T-cell (primary cell): ENCODE data around the gene FBXO11. TPM values are rescaled to one million over a fixed set of nuclear protein-coding genes. Genes with fewer than 3 reads are reported as not detected.
"Not testable (repeated sequence)": the region's sequence is repeated elsewhere in the genome, so short reads cannot be mapped to it uniquely, and the experiment has no call there.

ENCODE experiments used
- ATAC-seq, 4 experiments: fragments of 200-7000 bp in 3 of 4; fragments of 150-1000 bp in 1 of 4; cut with Tn5 transposase; replicated peaks in 1 of 4; 1 replicate in 3 of 4; 2 replicates in 1 of 4; pipeline ENCODE4 v1.10.0; 2021; ENCODE audit warnings: moderate library complexity in 3 of 4, mild to moderate bottlenecking in 2 of 4, moderate number of reproducible peaks in 1 of 4
- CTCF ChIA-PET, 2 donors: fragments of 300-600 bp; sonication (Branson Sonifier 250); formaldehyde crosslinking; loops; one replicate each; lab custom pipeline; 2022; ENCODE audit warnings: antibody characterized with exemption in 2 of 2; lab: Charles Lee
- POLR2A ChIA-PET, 2 donors: fragments of 300-600 bp; sonication (Branson Sonifier 250); formaldehyde crosslinking; loops; one replicate each; lab custom pipeline; 2022; ENCODE audit warnings: antibody characterized with exemption in 2 of 2; lab: Charles Lee
- DNase-seq, 35 experiments: peaks; one replicate each; pipeline versions ENCODE4 v3.0.0 to v3.0.0-alpha.2; 2013 to 2023
- H3K27ac ChIP-seq: one replicate; pipeline ENCODE4 v1.5.1; 2013; ENCODE audit warnings: low read length
- H3K27me3 ChIP-seq, 2 experiments: replicated peaks in 1 of 2; 1 replicate in 1 of 2; 2 replicates in 1 of 2; pipeline versions ENCODE4 v1.6.1 to v1.7.0; 2013; ENCODE audit warnings: low read length in 1 of 2, mixed read lengths in 1 of 2; ENCODE audit not compliant: control insufficient read depth in 2 of 2, insufficient read depth in 2 of 2; ENCODE audit errors: extremely low read depth in 1 of 2
- H3K36me3 ChIP-seq, 2 donors: 1 replicate in 1 of 2; 2 replicates in 1 of 2; pipeline versions ENCODE4 v1.6.1 to v1.7.0; 2013; ENCODE audit warnings: low read length in 1 of 2; ENCODE audit not compliant: control insufficient read depth in 2 of 2, insufficient read depth in 1 of 2; ENCODE audit errors: extremely low read depth in 1 of 2
- H3K4me1 ChIP-seq, 2 experiments: 1 replicate in 1 of 2; 2 replicates in 1 of 2; pipeline versions ENCODE4 v1.6.1 to v1.7.0; 2013; ENCODE audit warnings: low read length in 2 of 2, mixed read lengths in 1 of 2; ENCODE audit not compliant: insufficient read depth in 2 of 2, control insufficient read depth in 1 of 2; ENCODE audit errors: extremely low read depth in 1 of 2
- H3K4me3 ChIP-seq, 2 donors: 1 replicate in 1 of 2; 2 replicates in 1 of 2; pipeline versions ENCODE4 v1.5.1 to v1.7.0; 2013; ENCODE audit warnings: mild to moderate bottlenecking in 2 of 2, low read length in 1 of 2, moderate library complexity in 1 of 2; ENCODE audit not compliant: control insufficient read depth in 1 of 2; ENCODE audit errors: extremely low read depth in 1 of 2
- H3K9me3 ChIP-seq: 2 replicates; pipeline ENCODE4 v1.7.0; 2013
- H3K27ac Mint-ChIP-seq, 2 donors: one replicate each; pipeline ENCODE4 v1.8.0; 2020 to 2021; ENCODE audit warnings: mild to moderate bottlenecking in 2 of 2, mixed read lengths in 2 of 2
- H3K27me3 Mint-ChIP-seq, 2 donors: one replicate each; pipeline ENCODE4 v1.8.0; 2021 to 2022; ENCODE audit warnings: mixed read lengths in 2 of 2
- H3K36me3 Mint-ChIP-seq: one replicate; pipeline ENCODE4 v1.8.0; 2021; ENCODE audit warnings: mixed read lengths
- H3K4me1 Mint-ChIP-seq, 3 donors: one replicate each; pipeline ENCODE4 v1.8.0; 2020 to 2022; ENCODE audit warnings: mixed read lengths in 3 of 3, mild to moderate bottlenecking in 1 of 3
- H3K4me3 Mint-ChIP-seq, 3 donors: one replicate each; pipeline ENCODE4 v1.8.0; 2020 to 2022; ENCODE audit warnings: mild to moderate bottlenecking in 3 of 3, mixed read lengths in 3 of 3, moderate library complexity in 3 of 3
- H3K9me3 Mint-ChIP-seq, 3 donors: one replicate each; pipeline ENCODE4 v1.8.0; 2020 to 2022; ENCODE audit warnings: mixed read lengths in 3 of 3
- WGBS: methylation state at CpG from one replicate; pipeline ENCODE4 v1.1.5; 2013; ENCODE audit warnings: missing lambda C conversion rate; ENCODE audit not compliant: insufficient coverage; 5-methylcytosine and 5-hydroxymethylcytosine counted together
- total RNA-seq, 35 experiments: library from RNA in 6 of 35; stranded (reverse) in 6 of 35; fragments of 120-200 nt in 1 of 35; gene quantifications; one replicate each; pipeline versions ENCODE4 v1.2.1 to v1.2.4 and lab custom pipeline; 2013 to 2026

The FBXO11 gene
- total RNA-seq, 5 donors from 2014 or later (not counting 1 experiment from before 2014, with no cell fraction given), result 70.2 to 90.0 (median 74.6) TPM

GRCh38 chr2:47937677-47938076 lies 31.4 kb upstream of the FBXO11 start:
- 82% methylated on average over 2 of the region's 3 CpGs for WGBS
- H3K27ac Mint-ChIP-seq, result no peak overlapping the region
- H3K9me3 Mint-ChIP-seq, result no peaks in the 10 kb centered on the region
- peaks cover 0 to 5% (median 0%) of the 10 kb centered on the region in 3 donors for H3K4me1 Mint-ChIP-seq
- H3K27me3 Mint-ChIP-seq, result peaks cover 8% of the 10 kb centered on the region in 2 donors
- ChIA-PET POLR2A (no interaction called here), CTCF (no interaction called here)
- Histone ChIP-seq H3K27ac (no peak overlapping the region), H3K4me3 (no peak overlapping the region), H3K9me3 (no peaks in the 10 kb centered on the region), H3K27me3 (peaks cover 0 to 4% of the 10 kb centered on the region in 2 experiments), H3K4me1 (no peaks in the 10 kb centered on the region), H3K36me3 (no peaks in the 10 kb centered on the region)
- no peaks in the 10 kb centered on the region for H3K36me3 Mint-ChIP-seq
- ATAC-seq (no peak), DNase-seq (no peak)
- no peak overlapping the region for H3K4me3 Mint-ChIP-seq

GRCh38 chr2:47935071-47935470 lies 28.8 kb upstream of the FBXO11 start:
- DNase-seq (no peak), ATAC-seq (no peak)
- H3K9me3 Mint-ChIP-seq, result no peaks in the 10 kb centered on the region
- no peak overlapping the region for H3K27ac Mint-ChIP-seq
- H3K27ac ChIP-seq, result no peak overlapping the region
- ChIA-PET POLR2A (no interaction called here), CTCF (no interaction called here)
- no peaks in the 10 kb centered on the region for H3K9me3 ChIP-seq
- H3K4me1 Mint-ChIP-seq, result peaks cover 0 to 5% (median 0%) of the 10 kb centered on the region in 3 donors
- H3K36me3 ChIP-seq, result no peaks in the 10 kb centered on the region
- peaks cover 0 to 4% of the 10 kb centered on the region in 2 experiments for H3K27me3 ChIP-seq
- H3K4me3 Mint-ChIP-seq, result no peak overlapping the region
- H3K4me3 ChIP-seq, result no peak overlapping the region
- WGBS, result 17% methylated on average over 1 of the region's 4 CpGs
- H3K27me3 Mint-ChIP-seq, result peaks cover 0 to 6% of the 10 kb centered on the region in 2 donors
- H3K36me3 Mint-ChIP-seq, result no peaks in the 10 kb centered on the region
- no peaks in the 10 kb centered on the region for H3K4me1 ChIP-seq

GRCh38 chr2:47918043-47918442 lies 11.7 kb upstream of the FBXO11 start:
- Histone ChIP-seq H3K9me3 (no peaks in the 10 kb centered on the region), H3K4me3 (no peak overlapping the region), H3K36me3 (no peaks in the 10 kb centered on the region), H3K27me3 (no peaks in the 10 kb centered on the region), H3K27ac (no peak overlapping the region), H3K4me1 (peaks cover 0 to 2% of the 10 kb centered on the region in 2 experiments)
- CTCF ChIA-PET, result interaction anchor here in 1 of 2 donors (1.1 kb wide), 1 partner anchor 11 kb away, joined by 9 read pairs; the partner anchor contains the start of gene FBXO11
- WGBS, result 83% methylated on average over 2 of the region's 3 CpGs
- DNase-seq (no peak), ATAC-seq (no peak)
- H3K36me3 Mint-ChIP-seq, result peaks cover 14% of the 10 kb centered on the region
- H3K27me3 Mint-ChIP-seq, result no peaks in the 10 kb centered on the region
- H3K27ac Mint-ChIP-seq, result no peak overlapping the region
- H3K9me3 Mint-ChIP-seq, result no peaks in the 10 kb centered on the region
- H3K4me1 Mint-ChIP-seq, result peaks cover 8 to 10% (median 10%) of the 10 kb centered on the region in 3 donors
- POLR2A ChIA-PET, result interaction anchor here in 1 of 2 donors (1.1 kb wide), 1 partner anchor 37 kb away, joined by 3 read pairs; no protein-coding TSS in a partner anchor
- H3K4me3 Mint-ChIP-seq, result no peak overlapping the region

- peaks cover 14% of the 10 kb centered on the region for H3K36me3 Mint-ChIP-seq
- no peaks in the 10 kb centered on the region for H3K9me3 ChIP-seq
- H3K4me1 Mint-ChIP-seq, result peaks cover 8 to 10% (median 10%) of the 10 kb centered on the region in 3 donors
- no peak overlapping the region for H3K4me3 Mint-ChIP-seq
- ChIA-PET POLR2A (interaction anchor here in 1 of 2 donors (0.5 to 1.1 kb wide), 2 partner anchors 37 to 57 kb away, joined by 3 to 7 read pairs; no protein-coding TSS in a partner anchor), CTCF (interaction anchor here (0.6 to 1.1 kb wide), 2 partner anchors 11 to 311 kb away, joined by 4 to 9 read pairs; partner anchors contain the start of gene FBXO11 (in 1 of the 2))
- no peak overlapping the region for H3K4me3 ChIP-seq
- DNase-seq (no peak), ATAC-seq (no peak)
- no peaks in the 10 kb centered on the region for H3K27me3 ChIP-seq
- H3K27me3 Mint-ChIP-seq, result no peaks in the 10 kb centered on the region
- H3K36me3 ChIP-seq, result no peaks in the 10 kb centered on the region
- H3K9me3 Mint-ChIP-seq, result no peaks in the 10 kb centered on the region
- H3K27ac Mint-ChIP-seq, result no peak overlapping the region
- no peak overlapping the region for H3K27ac ChIP-seq
- peaks cover 0 to 2% of the 10 kb centered on the region in 2 experiments for H3K4me1 ChIP-seq
- WGBS, result no CpG with 5 or more reads among the region's 3 CpGs
Measured at GRCh38 chr2:47917276-47917961, 11.1 kb upstream of the FBXO11 start.

GRCh38 chr2:47916412-47916811 lies 10.1 kb upstream of the FBXO11 start:
- Mint-ChIP-seq H3K27me3 (no peaks in the 10 kb centered on the region), H3K4me1 (peaks cover 8 to 10% (median 10%) of the 10 kb centered on the region in 3 donors), H3K27ac (no peak overlapping the region), H3K9me3 (no peaks in the 10 kb centered on the region), H3K36me3 (peaks cover 14% of the 10 kb centered on the region), H3K4me3 (no peak overlapping the region)
- ChIA-PET POLR2A (interaction anchor here in 1 of 2 donors (0.5 kb wide), 1 partner anchor 52 kb away, joined by 3 read pairs; no protein-coding TSS in a partner anchor), CTCF (no interaction called here)
- ATAC-seq, result no peak
- no peak overlapping the region for H3K4me3 ChIP-seq
- H3K4me1 ChIP-seq, result peaks cover 0 to 2% of the 10 kb centered on the region in 2 experiments
- no peak for DNase-seq
- no peak overlapping the region for H3K27ac ChIP-seq
- no CpG with 5 or more reads among the region's 1 CpG for WGBS
- no peaks in the 10 kb centered on the region for H3K9me3 ChIP-seq
- H3K27me3 ChIP-seq, result no peaks in the 10 kb centered on the region
- no peaks in the 10 kb centered on the region for H3K36me3 ChIP-seq

- not testable (repeated sequence) for ATAC-seq, DNase-seq
Measured at GRCh38 chr2:47910662-47911061, 4.4 kb upstream of the FBXO11 start.

More at GRCh38 chr2:47910662-47911061, 4.4 kb upstream of the FBXO11 start:
- H3K9me3 Mint-ChIP-seq, H3K4me1 ChIP-seq, H3K27me3 ChIP-seq, POLR2A ChIA-PET, H3K27ac Mint-ChIP-seq, H3K4me3 ChIP-seq, H3K27ac ChIP-seq, H3K36me3 ChIP-seq, H3K4me3 Mint-ChIP-seq, H3K9me3 ChIP-seq, H3K27me3 Mint-ChIP-seq: not testable (repeated sequence)
- Mint-ChIP-seq H3K36me3 (peaks cover 11% of the 10 kb centered on the region), H3K4me1 (peaks cover 11 to 20% (median 11%) of the 10 kb centered on the region in 3 donors)
- WGBS, result no CpG with 5 or more reads among the region's 4 CpGs
- CTCF ChIA-PET, result interaction anchor here in 1 of 2 donors (1.5 kb wide), 1 partner anchor 198 kb away, joined by 3 read pairs; no protein-coding TSS in a partner anchor
